K562 (cell line): ENCODE measurements around the gene RNU5D-1. TPM values are rescaled to one million over a fixed set of nuclear protein-coding genes. Genes with fewer than 3 reads are reported as not detected.
A peak's percentile ranks its signal among the peaks of the same experiment; 100 is the strongest.

Experiments
- ATF2 ChIP-seq: sonication (generic); formaldehyde crosslinking; IDR thresholded peaks from 2 replicates; pipeline ENCODE4 v1.8.1; 2022; ENCODE audit warnings: missing genetic modification reagents
- CREB3 ChIP-seq: fragments of 450-650 bp; conservative IDR thresholded peaks from 2 replicates; pipeline ENCODE4 v1.6.1; 2016; ENCODE audit warnings: missing genetic modification characterization, low read depth, mild to moderate bottlenecking, missing compliant biosample characterization, moderate library complexity
- E2F1 ChIP-seq: sonication (generic); formaldehyde crosslinking; IDR thresholded peaks from 2 replicates; pipeline ENCODE4 v1.8.1; 2023; ENCODE audit warnings: mild to moderate bottlenecking, missing genetic modification reagents, moderate library complexity
- ESRRA ChIP-seq: fragments of 450-650 bp; IDR thresholded peaks from 2 replicates; pipeline ENCODE4 v1.6.1; 2014; ENCODE audit warnings: low read depth, mild to moderate bottlenecking, moderate library complexity, borderline replicate concordance
- GATA2 ChIP-seq: sonication (generic); formaldehyde crosslinking; IDR thresholded peaks from 2 replicates; pipeline ENCODE4 v1.4.0; 2020; ENCODE audit warnings: mild to moderate bottlenecking, missing genetic modification reagents
- GMEB1 ChIP-seq: fragments of 250-450 bp; sonication (Bioruptor Pico); IDR thresholded peaks from 2 replicates; pipeline ENCODE4 v1.4.0; 2020; ENCODE audit warnings: mild to moderate bottlenecking
- GTF3C2 ChIP-seq: IDR thresholded peaks from 3 replicates; pipeline ENCODE4 v1.6.1; 2011; ENCODE audit warnings: borderline replicate concordance, mild to moderate bottlenecking, moderate library complexity; ENCODE audit not compliant: insufficient read length; ENCODE audit errors: extremely low read depth
- KLF1 ChIP-seq: fragments of 450-650 bp; IDR thresholded peaks from 2 replicates; pipeline ENCODE4 v1.6.1; 2016; ENCODE audit warnings: missing genetic modification characterization, missing compliant biosample characterization
- KLF13 ChIP-seq: fragments of 450-650 bp; IDR thresholded peaks from 2 replicates; pipeline ENCODE4 v1.6.1; 2016; ENCODE audit warnings: missing genetic modification characterization, low read depth, mild to moderate bottlenecking, missing compliant biosample characterization, moderate library complexity, borderline replicate concordance
- LARP7 ChIP-seq: fragments of 450-650 bp; IDR thresholded peaks from 2 replicates; pipeline ENCODE4 v1.6.1; 2016
- MYNN ChIP-seq, 2 experiments: sonication (generic); formaldehyde crosslinking in 1 of 2; IDR thresholded peaks; 2 replicates each; pipeline versions ENCODE4 v1.5.0 to v1.6.1; 2016 to 2020; ENCODE audit warnings: antibody characterized with exemption in 1 of 2, missing genetic modification reagents in 1 of 2
- NCOA4 ChIP-seq: fragments of 450-650 bp; IDR thresholded peaks from 2 replicates; pipeline ENCODE4 v1.6.1; 2018; ENCODE audit warnings: mild to moderate bottlenecking; ENCODE audit not compliant: partially characterized antibody
- PHF21A ChIP-seq: fragments of 450-650 bp; IDR thresholded peaks from 2 replicates; pipeline ENCODE4 v1.6.1; 2017; ENCODE audit warnings: low read depth, borderline replicate concordance
- PHTF2 ChIP-seq: fragments of 250-450 bp; sonication (Bioruptor Pico); IDR thresholded peaks from 2 replicates; pipeline ENCODE4 v1.5.0; 2021; ENCODE audit warnings: mild to moderate bottlenecking
- RBFOX2 ChIP-seq: fragments of 200-400 bp; formaldehyde crosslinking; IDR thresholded peaks from 2 replicates; pipeline ENCODE4 v1.6.1; 2017; ENCODE audit warnings: low read depth, mild to moderate bottlenecking, low read length, moderate library complexity
- SNRNP70 ChIP-seq: fragments of 200-400 bp; formaldehyde crosslinking; optimal IDR thresholded peaks from 2 replicates; pipeline ENCODE3; 2017; ENCODE audit warnings: low read depth, low read length
- TCF7 ChIP-seq: sonication (generic); IDR thresholded peaks from 2 replicates; pipeline ENCODE4 v1.6.1; 2016; ENCODE audit warnings: antibody characterized with exemption, borderline replicate concordance
- polyA plus RNA-seq, 8 experiments: library from polyadenylated mRNA; depleted of rRNA in 4 of 8; stranded (reverse) in 5 of 8; unstranded in 3 of 8; fragments of >200 nt; fragmentation: Nextera tagmentation in 2 of 8; fragmentation: Illumina TruSeq in 1 of 8; extraction: Ambion mirVana in 2 of 8; extraction: Trizol in 1 of 8; gene quantifications; 2 replicates each; pipeline versions ENCODE4 v1.2.1 to v1.2.3, GENCODE V29; 2011 to 2014; ENCODE audit warnings: inconsistent platforms in 1 of 8, missing spikeins in 1 of 8
- total RNA-seq, 7 experiments: library from RNA; depleted of rRNA in 6 of 7; stranded (reverse); fragments of >200 nt in 6 of 7; fragmentation: Illumina TruSeq in 2 of 7; extraction: Trizol in 2 of 7; gene quantifications; 2 replicates each; pipeline versions ENCODE4 v1.2.1 to v1.2.3, GENCODE V29; 2011 to 2021; ENCODE audit warnings: low replicate concordance in 1 of 7

RNU5D-1 gene
- total and polyA plus RNA-seq, 9 of the 15 experiments (the other 6 are each of a cell fraction or from before 2014, with no cell fraction given) = under 0.01 TPM; not detected in 8

GRCh38 chr1:44778705-44779576, 48.0 kb upstream of the RNU5D-1 start (continued):
- peak; percentile 40; the same call in 1 of the 2 replicates for TF ChIP-seq E2F1 (CRISPR knock-in tag)
- peak; percentile 63; the same call in 1 of the 2 replicates for TF ChIP-seq RBFOX2
- TF ChIP-seq PHTF2 (CRISPR knock-in tag) = no peak
- no peak for TF ChIP-seq CREB3 (tag)
- TF ChIP-seq MYNN (IDR thresholded peaks at IDR 0.05) = no peak
- TF ChIP-seq MYNN (CRISPR knock-in tag; IDR thresholded peaks at IDR 0.05) = no peak
- no peak for TF ChIP-seq ESRRA
- no peak for TF ChIP-seq TCF7
- TF ChIP-seq SNRNP70 = peak; percentile 8
- TF ChIP-seq GMEB1 = no peak
- no peak for TF ChIP-seq LARP7
- no peak for TF ChIP-seq GTF3C2
- no peak for TF ChIP-seq ATF2 (CRISPR knock-in tag)
- TF ChIP-seq KLF1 (tag) = 0 out of 2 replicates have a peak, but pooled peaks have one; percentile 28
- 0 out of 2 replicates have a peak, but pooled peaks have one; percentile 23 for TF ChIP-seq PHF21A
- TF ChIP-seq KLF13 (tag) = no peak
- TF ChIP-seq GATA2 = no peak
- no peak for TF ChIP-seq NCOA4
